ENCODE measurements around the gene STK4. TPM values are rescaled to one million over a fixed set of nuclear protein-coding genes. Genes with fewer than 3 reads are reported as not detected.
A peak's percentile ranks its signal among the peaks of the same experiment; 100 is the strongest.

STK4 gene
- total RNA-seq, 1 donor, result 33.7 TPM

- TF ChIP-seq, protein P1, sequence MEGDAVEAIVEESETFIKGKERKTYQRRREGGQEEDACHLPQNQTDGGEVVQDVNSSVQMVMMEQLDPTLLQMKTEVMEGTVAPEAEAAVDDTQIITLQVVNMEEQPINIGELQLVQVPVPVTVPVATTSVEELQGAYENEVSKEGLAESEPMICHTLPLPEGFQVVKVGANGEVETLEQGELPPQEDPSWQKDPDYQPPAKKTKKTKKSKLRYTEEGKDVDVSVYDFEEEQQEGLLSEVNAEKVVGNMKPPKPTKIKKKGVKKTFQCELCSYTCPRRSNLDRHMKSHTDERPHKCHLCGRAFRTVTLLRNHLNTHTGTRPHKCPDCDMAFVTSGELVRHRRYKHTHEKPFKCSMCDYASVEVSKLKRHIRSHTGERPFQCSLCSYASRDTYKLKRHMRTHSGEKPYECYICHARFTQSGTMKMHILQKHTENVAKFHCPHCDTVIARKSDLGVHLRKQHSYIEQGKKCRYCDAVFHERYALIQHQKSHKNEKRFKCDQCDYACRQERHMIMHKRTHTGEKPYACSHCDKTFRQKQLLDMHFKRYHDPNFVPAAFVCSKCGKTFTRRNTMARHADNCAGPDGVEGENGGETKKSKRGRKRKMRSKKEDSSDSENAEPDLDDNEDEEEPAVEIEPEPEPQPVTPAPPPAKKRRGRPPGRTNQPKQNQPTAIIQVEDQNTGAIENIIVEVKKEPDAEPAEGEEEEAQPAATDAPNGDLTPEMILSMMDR (IDR thresholded peaks at IDR 0.05; ENCODE audit: extremely low read depth, low read depth, low read length), result peak; percentile 92
- no peaks in the 10 kb centered on the region for H3K9me3 ChIP-seq (ENCODE audit: low read depth, low read length)
- H3K4me1 ChIP-seq (ENCODE audit: insufficient read depth, low read length), result peaks cover 28% of the 10 kb centered on the region
- no peaks in the 10 kb centered on the region for H3K36me3 ChIP-seq (ENCODE audit: insufficient read depth, low read length)
- peak; percentile 41 for DNase-seq (ENCODE audit: insufficient read length, low spot score, missing footprints)
- H3K27me3 ChIP-seq (ENCODE audit: insufficient read depth, low read length), result no peaks in the 10 kb centered on the region
- peak overlapping the region; percentile 52 for H3K4me2 ChIP-seq (ENCODE audit: insufficient read depth, low read length)
- no peak overlapping the region for H3K4me3 ChIP-seq (ENCODE audit: insufficient read depth, low read length)
- no peak overlapping the region for H2AFZ ChIP-seq (ENCODE audit: low read length)
- H3K27ac ChIP-seq (ENCODE audit: low read depth, low read length), result peak overlapping the region; percentile 26
- H3K79me2 ChIP-seq (ENCODE audit: insufficient read depth, low read length), result peaks cover 13% of the 10 kb centered on the region
- H4K20me1 ChIP-seq (ENCODE audit: insufficient read depth, low read length), result no peaks in the 10 kb centered on the region
Observed at GRCh38 chr20:45044084-45044573, 77.8 kb downstream of the STK4 start.

GRCh38 chr20:45044601-45045000, 78.3 kb downstream of the STK4 start:
- peaks cover 24% of the 10 kb centered on the region for H3K4me1 ChIP-seq (ENCODE audit: insufficient read depth, low read length)
- peak overlapping the region; percentile 26 for H3K27ac ChIP-seq (ENCODE audit: low read depth, low read length)
- no peak for DNase-seq (ENCODE audit: insufficient read length, low spot score, missing footprints)

DNA sequence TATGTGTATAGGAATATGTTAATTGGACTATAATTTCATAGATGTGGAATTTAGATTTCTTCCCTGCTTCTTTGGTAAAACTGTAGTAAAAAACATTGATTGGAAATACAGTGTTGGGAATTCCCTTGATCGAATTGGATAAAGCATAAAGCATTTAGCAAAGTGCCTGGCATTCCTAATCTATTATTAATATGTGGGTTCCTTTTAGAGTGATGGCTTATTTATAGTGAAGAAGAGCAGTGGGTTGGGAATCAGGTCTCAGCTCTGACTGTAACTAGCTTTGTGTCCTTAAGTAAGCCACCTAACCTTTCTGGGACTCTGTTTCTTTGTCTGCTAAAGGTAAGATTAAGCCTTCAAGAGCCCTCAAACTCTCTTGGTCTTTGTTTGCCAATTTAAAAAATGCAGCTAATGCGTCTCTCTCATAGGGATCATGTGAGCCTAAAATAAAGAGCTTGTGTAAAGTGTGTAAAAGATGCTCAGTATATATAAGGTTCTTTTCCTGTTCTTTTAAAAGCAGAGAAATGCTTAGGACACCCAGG, 81.3 kb downstream of the STK4 start:
- no peak overlapping the region for H2AFZ ChIP-seq (ENCODE audit: low read length)
- no peaks in the 10 kb centered on the region for H3K9me3 ChIP-seq (ENCODE audit: low read depth, low read length)
- no peaks in the 10 kb centered on the region for H4K20me1 ChIP-seq (ENCODE audit: insufficient read depth, low read length)
- peaks cover 20% of the 10 kb centered on the region for H3K79me2 ChIP-seq (ENCODE audit: insufficient read depth, low read length)
- no peak overlapping the region for H3K27ac ChIP-seq (ENCODE audit: low read depth, low read length)
- peaks cover 22% of the 10 kb centered on the region for H3K4me1 ChIP-seq (ENCODE audit: insufficient read depth, low read length)
- no peaks in the 10 kb centered on the region for H3K36me3 ChIP-seq (ENCODE audit: insufficient read depth, low read length)
- H3K27me3 ChIP-seq (ENCODE audit: insufficient read depth, low read length), result no peaks in the 10 kb centered on the region
- no peak overlapping the region for H3K4me2 ChIP-seq (ENCODE audit: insufficient read depth, low read length)
- TF ChIP-seq, protein P1 (IDR thresholded peaks at IDR 0.05; ENCODE audit: extremely low read depth, low read depth, low read length), result no peak
- DNase-seq (ENCODE audit: insufficient read length, low spot score, missing footprints), result no peak
- no peak overlapping the region for H3K4me3 ChIP-seq (ENCODE audit: insufficient read depth, low read length)

More at GRCh38 chr20:45044601-45045000, 78.3 kb downstream of the STK4 start:
- H2AFZ ChIP-seq (ENCODE audit: low read length), result no peak overlapping the region
- no peaks in the 10 kb centered on the region for H4K20me1 ChIP-seq (ENCODE audit: insufficient read depth, low read length)
- no peaks in the 10 kb centered on the region for H3K9me3 ChIP-seq (ENCODE audit: low read depth, low read length)
- H3K36me3 ChIP-seq (ENCODE audit: insufficient read depth, low read length), result no peaks in the 10 kb centered on the region
- H3K4me2 ChIP-seq (ENCODE audit: insufficient read depth, low read length), result peak overlapping the region; percentile 52
- TF ChIP-seq, protein P1 (IDR thresholded peaks at IDR 0.05; ENCODE audit: extremely low read depth, low read depth, low read length), result no peak
- H3K27me3 ChIP-seq (ENCODE audit: insufficient read depth, low read length), result no peaks in the 10 kb centered on the region
- no peak overlapping the region for H3K4me3 ChIP-seq (ENCODE audit: insufficient read depth, low read length)
- H3K79me2 ChIP-seq (ENCODE audit: insufficient read depth, low read length), result peaks cover 16% of the 10 kb centered on the region

GRCh38 chr20:45049438-45049837, 83.1 kb downstream of the STK4 start:
- no peak overlapping the region for H2AFZ ChIP-seq (ENCODE audit: low read length)
- no peak for DNase-seq (ENCODE audit: insufficient read length, low spot score, missing footprints)
- no peaks in the 10 kb centered on the region for H3K36me3 ChIP-seq (ENCODE audit: insufficient read depth, low read length)
- no peak overlapping the region for H3K4me3 ChIP-seq (ENCODE audit: insufficient read depth, low read length)
- no peaks in the 10 kb centered on the region for H4K20me1 ChIP-seq (ENCODE audit: insufficient read depth, low read length)
- H3K4me1 ChIP-seq (ENCODE audit: insufficient read depth, low read length), result peaks cover 34% of the 10 kb centered on the region
- H3K27me3 ChIP-seq (ENCODE audit: insufficient read depth, low read length), result no peaks in the 10 kb centered on the region
- H3K27ac ChIP-seq (ENCODE audit: low read depth, low read length), result no peak overlapping the region
- TF ChIP-seq, protein P1 (IDR thresholded peaks at IDR 0.05; ENCODE audit: extremely low read depth, low read depth, low read length), result no peak
- H3K9me3 ChIP-seq (ENCODE audit: low read depth, low read length), result no peaks in the 10 kb centered on the region
- H3K79me2 ChIP-seq (ENCODE audit: insufficient read depth, low read length), result peaks cover 23% of the 10 kb centered on the region
- H3K4me2 ChIP-seq (ENCODE audit: insufficient read depth, low read length), result no peak overlapping the region
